Measurements from ENCODE around the gene DPP4. TPM values are rescaled to one million over a fixed set of nuclear protein-coding genes. Genes with fewer than 3 reads are reported as not detected.

Gene DPP4
- total and polyA plus RNA-seq, 7 donors = 1.2 to 11.9 (median 6.9) TPM

GRCh38 chr2:162063899-162064298 is 10.1 kb downstream of the DPP4 start:
- intact Hi-C loops (cut with DNase I) = no loop called here
- no peaks in the 10 kb centered on the region for H3K9me3 ChIP-seq
- H3K4me3 ChIP-seq = no peak overlapping the region
- H3K27ac ChIP-seq = no peak overlapping the region
- no peak for DNase-seq
- H3K36me3 ChIP-seq = no peaks in the 10 kb centered on the region
- no peaks in the 10 kb centered on the region for H3K27me3 ChIP-seq
- peaks cover 0 to 8% (median 3%) of the 10 kb centered on the region in 4 donors for H3K4me1 ChIP-seq
- TF ChIP-seq EP300 (IDR thresholded peaks at IDR 0.05) = no peak
- TF ChIP-seq, protein P1, sequence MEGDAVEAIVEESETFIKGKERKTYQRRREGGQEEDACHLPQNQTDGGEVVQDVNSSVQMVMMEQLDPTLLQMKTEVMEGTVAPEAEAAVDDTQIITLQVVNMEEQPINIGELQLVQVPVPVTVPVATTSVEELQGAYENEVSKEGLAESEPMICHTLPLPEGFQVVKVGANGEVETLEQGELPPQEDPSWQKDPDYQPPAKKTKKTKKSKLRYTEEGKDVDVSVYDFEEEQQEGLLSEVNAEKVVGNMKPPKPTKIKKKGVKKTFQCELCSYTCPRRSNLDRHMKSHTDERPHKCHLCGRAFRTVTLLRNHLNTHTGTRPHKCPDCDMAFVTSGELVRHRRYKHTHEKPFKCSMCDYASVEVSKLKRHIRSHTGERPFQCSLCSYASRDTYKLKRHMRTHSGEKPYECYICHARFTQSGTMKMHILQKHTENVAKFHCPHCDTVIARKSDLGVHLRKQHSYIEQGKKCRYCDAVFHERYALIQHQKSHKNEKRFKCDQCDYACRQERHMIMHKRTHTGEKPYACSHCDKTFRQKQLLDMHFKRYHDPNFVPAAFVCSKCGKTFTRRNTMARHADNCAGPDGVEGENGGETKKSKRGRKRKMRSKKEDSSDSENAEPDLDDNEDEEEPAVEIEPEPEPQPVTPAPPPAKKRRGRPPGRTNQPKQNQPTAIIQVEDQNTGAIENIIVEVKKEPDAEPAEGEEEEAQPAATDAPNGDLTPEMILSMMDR (IDR thresholded peaks at IDR 0.05) = no peak
- TF ChIP-seq POLR2A (IDR thresholded peaks at IDR 0.05) = no peak
- no peak for TF ChIP-seq POLR2AphosphoS5 (IDR thresholded peaks at IDR 0.05)
- 63 to 68% methylated on average over 3 of the region's 3 CpGs for WGBS, 2 donors

DNA sequence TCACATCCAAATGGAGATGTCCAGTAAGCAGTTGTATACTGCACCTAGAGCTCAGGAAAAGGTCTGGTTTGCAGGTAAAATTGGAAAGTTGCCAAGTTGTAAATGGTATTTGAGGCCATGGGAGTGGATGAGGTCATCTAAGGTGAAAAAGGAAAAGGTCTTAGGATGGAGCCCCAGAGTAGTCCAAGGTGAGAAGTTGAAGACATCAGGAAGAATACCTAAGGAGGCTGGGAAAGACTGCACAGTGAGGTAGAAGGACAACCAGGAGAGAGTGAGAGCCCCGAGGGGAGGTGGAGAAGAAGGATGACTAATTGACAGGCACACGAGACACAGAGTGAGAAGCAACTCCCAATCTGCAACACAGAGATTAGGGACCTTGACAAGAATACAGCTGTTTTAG is 10.7 kb downstream of the DPP4 start:
- Histone ChIP-seq H3K4me1 (peaks cover 0 to 9% (median 4%) of the 10 kb centered on the region in 4 donors), H3K27me3 (no peaks in the 10 kb centered on the region), H3K9me3 (no peaks in the 10 kb centered on the region), H3K27ac (no peak overlapping the region), H3K4me3 (no peak overlapping the region), H3K36me3 (no peaks in the 10 kb centered on the region)
- no peak for DNase-seq
- TF ChIP-seq, protein P1 (IDR thresholded peaks at IDR 0.05) = no peak
- TF ChIP-seq POLR2A (IDR thresholded peaks at IDR 0.05) = no peak
- WGBS, 2 donors = 82 to 87% methylated on average over 2 of the region's 2 CpGs
- intact Hi-C loops (cut with DNase I) = no loop called here

GRCh38 chr2:162062559-162062958 is 11.5 kb downstream of the DPP4 start:
- H3K36me3 ChIP-seq = no peaks in the 10 kb centered on the region
- H3K9me3 ChIP-seq = no peaks in the 10 kb centered on the region
- no peaks in the 10 kb centered on the region for H3K27me3 ChIP-seq
- 95 to 96% methylated on average over 2 of the region's 2 CpGs for WGBS, 2 donors
- TF ChIP-seq POLR2AphosphoS5 (IDR thresholded peaks at IDR 0.05) (no peak), POLR2A (IDR thresholded peaks at IDR 0.05) (no peak), EP300 (IDR thresholded peaks at IDR 0.05) (no peak)
- TF ChIP-seq, protein P1 (IDR thresholded peaks at IDR 0.05) = no peak
- no peak overlapping the region for H3K4me3 ChIP-seq
- H3K4me1 ChIP-seq = peaks cover 0 to 11% (median 4%) of the 10 kb centered on the region in 4 donors
- intact Hi-C loops (cut with DNase I) = no loop called here
- no peak overlapping the region for H3K27ac ChIP-seq
- no peak for DNase-seq

DNA sequence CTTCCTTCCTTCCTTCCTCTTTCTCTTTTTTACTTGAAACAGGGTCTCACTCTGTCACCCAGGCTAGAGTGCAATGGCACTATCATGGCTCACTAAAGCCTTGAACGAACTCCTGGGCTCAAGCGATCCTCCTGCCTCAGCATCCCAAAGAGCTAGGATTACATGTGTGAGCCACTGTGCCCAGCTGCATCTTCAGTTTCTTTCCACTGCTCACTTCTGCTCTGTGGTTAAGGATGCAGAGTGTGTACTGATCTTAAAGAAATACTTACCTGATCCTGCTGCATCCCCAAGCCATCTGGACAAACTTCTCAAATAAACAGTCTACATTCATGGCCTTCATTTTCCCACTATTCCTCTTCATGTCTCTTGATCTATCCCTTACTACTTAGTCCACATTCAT is 13.0 kb downstream of the DPP4 start:
- intact Hi-C loops (cut with DNase I) = no loop called here
- 92 to 97% methylated on average over 2 of the region's 2 CpGs for WGBS, 2 donors

More for the DNA sequence above, 13.0 kb downstream of the DPP4 start:
- DNase-seq = no peak
- Histone ChIP-seq H3K9me3 (peaks cover 0 to 6% (median 2%) of the 10 kb centered on the region in 4 donors), H3K4me3 (no peak overlapping the region), H3K4me1 (peaks cover 0 to 11% (median 4%) of the 10 kb centered on the region in 4 donors), H3K27ac (no peak overlapping the region), H3K36me3 (no peaks in the 10 kb centered on the region), H3K27me3 (no peaks in the 10 kb centered on the region)
- TF ChIP-seq POLR2A (IDR thresholded peaks at IDR 0.05) (no peak), POLR2AphosphoS5 (IDR thresholded peaks at IDR 0.05) (no peak), EP300 (IDR thresholded peaks at IDR 0.05) (no peak)
- TF ChIP-seq, protein P1 (IDR thresholded peaks at IDR 0.05) = no peak
